H1 (cell line): ENCODE results near the gene GSTO2. TPM values are rescaled to one million over a fixed set of nuclear protein-coding genes. Genes with fewer than 3 reads are reported as not detected.

ENCODE experiments used
- CTCF ChIA-PET: fragments of 300-600 bp; sonication (Branson Sonifier 250); formaldehyde crosslinking; loops from one replicate; lab custom pipeline; 2021; ENCODE audit not compliant: partially characterized antibody; lab: Charles Lee
- POLR2A ChIA-PET: fragments of 300-600 bp; sonication (Branson Sonifier 250); formaldehyde crosslinking; loops from one replicate; lab custom pipeline; 2021; ENCODE audit warnings: inconsistent platforms; ENCODE audit not compliant: partially characterized antibody; lab: Charles Lee
- DNase-seq, 2 experiments: peaks; one replicate each; pipeline versions ENCODE4 v3.0.0 to v3.0.0-alpha.2; 2010 to 2022; ENCODE audit warnings: low spot score in 2 of 2, low read depth in 1 of 2, mixed read lengths in 1 of 2
- FAIRE-seq: peaks from 2 replicates; lab custom pipeline; 2011; peaks lifted over from hg19 to GRCh38; lab: Jason Lieb, UNC
- H2AFZ ChIP-seq: 2 replicates; pipeline ENCODE4 v1.8.1; 2012; ENCODE audit warnings: low read length, inconsistent platforms
- H2AK5ac ChIP-seq: 2 replicates; pipeline ENCODE4 v1.6.1; 2013; ENCODE audit warnings: low read depth, low read length
- H2BK120ac ChIP-seq: replicated peaks from 2 replicates; pipeline ENCODE3; 2013; ENCODE audit warnings: low read depth, low read length, inconsistent platforms
- H2BK12ac ChIP-seq: 2 replicates; pipeline ENCODE4 v1.6.1; 2013; ENCODE audit warnings: low read depth, low read length
- H2BK15ac ChIP-seq: 2 replicates; pipeline ENCODE4 v1.6.1; 2013; ENCODE audit warnings: low read length
- H2BK20ac ChIP-seq: 2 replicates; pipeline ENCODE4 v1.6.1; 2013; ENCODE audit warnings: low read length
- H2BK5ac ChIP-seq: 2 replicates; pipeline ENCODE4 v1.6.1; 2013; ENCODE audit warnings: low read depth, low read length
- H3K14ac ChIP-seq: 2 replicates; pipeline ENCODE4 v1.6.1; 2013; ENCODE audit warnings: inconsistent platforms; ENCODE audit not compliant: insufficient read length
- H3K18ac ChIP-seq: 2 replicates; pipeline ENCODE4 v1.6.1; 2013; ENCODE audit warnings: low read length; ENCODE audit errors: extremely low read depth
- H3K23ac ChIP-seq: 2 replicates; pipeline ENCODE4 v1.6.1; 2013; ENCODE audit warnings: inconsistent platforms; ENCODE audit not compliant: insufficient read length
- H3K23me2 ChIP-seq: 2 replicates; pipeline ENCODE4 v1.6.1; 2013; ENCODE audit warnings: low read depth, low read length
- H3K27ac ChIP-seq: 2 replicates; pipeline ENCODE4 v1.6.1; 2011; ENCODE audit warnings: low read depth, low read length, inconsistent platforms
- H3K27me3 ChIP-seq, 4 experiments: replicated peaks in 1 of 4; 1 replicate in 1 of 4; 2 replicates in 3 of 4; pipeline versions ENCODE4 v1.6.1 to v1.8.1; 2011 to 2013; ENCODE audit warnings: low read length in 3 of 4, mild to moderate bottlenecking in 3 of 4, inconsistent platforms in 2 of 4, mixed read lengths in 2 of 4, moderate library complexity in 1 of 4; ENCODE audit not compliant: control insufficient read depth in 3 of 4, insufficient read depth in 3 of 4; ENCODE audit errors: extremely low read depth in 1 of 4
- H3K36me3 ChIP-seq, 4 experiments: 2 replicates each; pipeline versions ENCODE4 v1.6.1 to v1.8.1; 2011 to 2013; ENCODE audit warnings: mild to moderate bottlenecking in 4 of 4, low read length in 3 of 4, moderate library complexity in 2 of 4, control low read depth in 1 of 4, inconsistent platforms in 1 of 4; ENCODE audit not compliant: insufficient read depth in 4 of 4, control insufficient read depth in 2 of 4
- H3K4ac ChIP-seq: replicated peaks from 2 replicates; pipeline ENCODE3; 2013; ENCODE audit warnings: low read length, low read depth, mixed read lengths, inconsistent platforms; ENCODE audit not compliant: insufficient read length
- H3K4me1 ChIP-seq, 4 experiments: replicated peaks in 1 of 4; 1 replicate in 1 of 4; 2 replicates in 3 of 4; pipeline versions ENCODE4 v1.6.1 to v1.8.1; 2011 to 2013; ENCODE audit warnings: low read length in 3 of 4, inconsistent platforms in 2 of 4, mixed read lengths in 1 of 4; ENCODE audit not compliant: insufficient read depth in 4 of 4, control insufficient read depth in 3 of 4
- H3K4me2 ChIP-seq, 2 experiments: 2 replicates each; pipeline versions ENCODE4 v1.6.1 to v1.8.1; 2011 to 2013; ENCODE audit warnings: low read depth in 2 of 2, low read length in 2 of 2, control low read depth in 1 of 2, inconsistent platforms in 1 of 2, mild to moderate bottlenecking in 1 of 2; ENCODE audit not compliant: insufficient read depth in 1 of 2
- H3K4me3 ChIP-seq, 4 experiments: fragments of 200-600, 300-600 bp in 1 of 4; sonication (generic), shearing (Covaris generic), sonication (Bioruptor Twin) in 1 of 4; 2 replicates each; pipeline versions ENCODE4 v1.5.1 to v1.8.1; 2011 to 2016; ENCODE audit warnings: low read length in 4 of 4, low read depth in 3 of 4, control low read depth in 2 of 4, inconsistent platforms in 2 of 4, mild to moderate bottlenecking in 2 of 4, mixed read lengths in 1 of 4, moderate library complexity in 1 of 4; ENCODE audit not compliant: insufficient read depth in 2 of 4; ENCODE audit errors: extremely low read depth in 1 of 4
- H3K56ac ChIP-seq: replicated peaks from 2 replicates; pipeline ENCODE3; 2013; ENCODE audit warnings: low read depth, mild to moderate bottlenecking, mixed read lengths, low read length, inconsistent platforms; ENCODE audit not compliant: insufficient read length
- H3K79me1 ChIP-seq: 2 replicates; pipeline ENCODE4 v1.6.1; 2013; ENCODE audit warnings: low read depth, low read length, control low read depth
- H3K79me2 ChIP-seq, 2 experiments: 2 replicates each; pipeline versions ENCODE4 v1.6.1 to v1.8.1; 2012 to 2013; ENCODE audit warnings: low read length in 2 of 2, mild to moderate bottlenecking in 2 of 2, inconsistent platforms in 1 of 2; ENCODE audit not compliant: insufficient read depth in 2 of 2, control insufficient read depth in 1 of 2
- H3K9ac ChIP-seq, 4 experiments: replicated peaks in 1 of 4; 1 replicate in 1 of 4; 2 replicates in 3 of 4; pipeline versions ENCODE4 v1.6.1 to v1.8.1; 2011 to 2013; ENCODE audit warnings: low read depth in 3 of 4, low read length in 3 of 4, control low read depth in 2 of 4, mild to moderate bottlenecking in 2 of 4, moderate library complexity in 2 of 4, inconsistent platforms in 1 of 4; ENCODE audit errors: extremely low read depth in 1 of 4
- H3K9me3 ChIP-seq, 2 experiments: 2 replicates each; pipeline versions ENCODE4 v1.6.1 to v1.8.1; 2012 to 2013; ENCODE audit warnings: mild to moderate bottlenecking in 2 of 2, moderate library complexity in 2 of 2, control low read depth in 1 of 2, inconsistent platforms in 1 of 2, low read depth in 1 of 2, low read length in 1 of 2, mixed read lengths in 1 of 2; ENCODE audit not compliant: insufficient read depth in 2 of 2
- H4K20me1 ChIP-seq, 2 experiments: replicated peaks in 1 of 2; 2 replicates each; pipeline versions ENCODE3 to v1.8.1; 2011 to 2013; ENCODE audit warnings: inconsistent platforms in 2 of 2, low read length in 2 of 2, mild to moderate bottlenecking in 1 of 2; ENCODE audit not compliant: insufficient read depth in 2 of 2, control insufficient read depth in 1 of 2
- H4K5ac ChIP-seq: 2 replicates; pipeline ENCODE4 v1.6.1; 2013; ENCODE audit warnings: low read length, low read depth, mixed read lengths, inconsistent platforms; ENCODE audit not compliant: insufficient read length
- H4K8ac ChIP-seq: 2 replicates; pipeline ENCODE4 v1.8.0; 2013; ENCODE audit warnings: mild to moderate bottlenecking, moderate library complexity, low read length, inconsistent platforms; ENCODE audit not compliant: insufficient read depth; ENCODE audit errors: extremely low read depth
- H4K91ac ChIP-seq: replicated peaks from 2 replicates; pipeline ENCODE3; 2013; ENCODE audit warnings: low read length, mixed read lengths, inconsistent platforms; ENCODE audit not compliant: insufficient read length
- BCL11A ChIP-seq, 2 experiments: IDR thresholded peaks; one replicate each; pipeline ENCODE4 v1.6.1; 2011; ENCODE audit warnings: low read depth in 2 of 2, low read length in 2 of 2, mild to moderate bottlenecking in 2 of 2
- CBX5 ChIP-seq: fragments of 300-800, 300-1000 bp; sonication (generic); IDR thresholded peaks from 2 replicates; pipeline ENCODE4 v1.7.1; 2016; ENCODE audit warnings: antibody characterized with exemption, low read length, low read depth
- CBX8 ChIP-seq: fragments of 300-800, 300-1000 bp; sonication (generic); IDR thresholded peaks from 2 replicates; pipeline ENCODE4 v1.7.1; 2016; ENCODE audit warnings: low read depth, low read length, borderline replicate concordance
- GABPA ChIP-seq: IDR thresholded peaks from 2 replicates; pipeline ENCODE4 v1.6.1; 2011; ENCODE audit warnings: mild to moderate bottlenecking, low read length, moderate library complexity, borderline replicate concordance; ENCODE audit not compliant: insufficient read depth
- RXRA ChIP-seq: IDR thresholded peaks from 2 replicates; pipeline ENCODE4 v1.6.1; 2011; ENCODE audit warnings: low read depth, mild to moderate bottlenecking, low read length, moderate library complexity; ENCODE audit not compliant: insufficient read depth
- SIX5 ChIP-seq: IDR thresholded peaks from 2 replicates; pipeline ENCODE4 v1.6.1; 2011; ENCODE audit warnings: mild to moderate bottlenecking, low read depth, low read length
- TCF12 ChIP-seq: IDR thresholded peaks from 2 replicates; pipeline ENCODE4 v1.6.1; 2011; ENCODE audit warnings: low read depth, mild to moderate bottlenecking, low read length
- polyA plus RNA-seq, 7 experiments: library from polyadenylated mRNA; depleted of rRNA in 3 of 7; stranded (reverse) in 5 of 7; unstranded in 2 of 7; fragments of >200 nt in 5 of 7; fragments of 200-250 nt in 2 of 7; gene quantifications; 1 replicate in 5 of 7; 2 replicates in 1 of 7; 4 replicates in 1 of 7; pipeline versions ENCODE4 v1.2.1 to v1.2.3, GENCODE V29; 2011 to 2013; ENCODE audit warnings: missing spikeins in 2 of 7, mixed read lengths in 2 of 7
- total RNA-seq: library from RNA; stranded (reverse); fragmentation: NEBNext Ultra II Directional; extraction: Animal tissue kit (Norgen Biotek cat#: 25700); gene quantifications from 2 replicates; pipeline ENCODE4 v1.2.1, GENCODE V29; 2021

GSTO2 gene
- total and polyA plus RNA-seq, 2 of the 8 experiments (the other 6 are each of a cell fraction or from before 2014, with no cell fraction given) = 13.1 to 41.7 TPM

DNA sequence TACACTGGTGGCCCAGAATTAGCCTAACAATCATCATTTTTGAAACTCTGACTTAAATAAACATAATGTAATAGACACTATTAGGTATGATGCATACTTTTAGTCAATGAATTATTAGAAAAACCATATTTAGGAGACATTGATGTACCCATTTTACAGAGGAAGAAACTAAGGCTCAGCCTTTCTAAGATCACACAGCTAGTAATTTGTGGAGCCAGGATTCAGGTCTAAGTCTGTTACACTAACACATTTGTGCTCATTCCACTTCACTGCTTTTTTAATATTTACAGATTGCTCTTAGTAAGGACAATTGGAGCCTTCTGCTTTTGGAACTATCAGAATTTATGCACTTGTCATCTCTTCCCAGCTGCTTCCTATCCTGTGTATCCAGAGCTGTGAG lies 45.7 kb upstream of the GSTO2 start:
- DNase-seq = no peak
- no peak overlapping the region for H3K18ac ChIP-seq
- H2BK120ac ChIP-seq = no peak overlapping the region
- POLR2A ChIA-PET = no interaction called here
- no peak for FAIRE-seq
- no peaks in the 10 kb centered on the region for H3K27me3 ChIP-seq
- H3K23ac ChIP-seq = no peak overlapping the region
- H3K4me3 ChIP-seq = no peak overlapping the region
- no peak overlapping the region for H2BK20ac ChIP-seq
- no peak overlapping the region for H2AFZ ChIP-seq
- H2BK12ac ChIP-seq = no peak overlapping the region
- no peaks in the 10 kb centered on the region for H3K9me3 ChIP-seq
- H3K36me3 ChIP-seq = no peaks in the 10 kb centered on the region
- H3K14ac ChIP-seq = no peak overlapping the region
- no peak overlapping the region for H4K5ac ChIP-seq
- no peaks in the 10 kb centered on the region for H4K20me1 ChIP-seq
- H2AK5ac ChIP-seq = no peak overlapping the region
- no peak overlapping the region for H4K91ac ChIP-seq
- no peaks in the 10 kb centered on the region for H3K79me2 ChIP-seq
- no peak overlapping the region for H3K27ac ChIP-seq
- no peaks in the 10 kb centered on the region for H3K4me1 ChIP-seq
- H3K56ac ChIP-seq = no peak overlapping the region
- no peaks in the 10 kb centered on the region for H3K79me1 ChIP-seq
- H3K4me2 ChIP-seq = no peak overlapping the region
- H2BK5ac ChIP-seq = no peak overlapping the region
- H3K23me2 ChIP-seq = no peaks in the 10 kb centered on the region
- CTCF ChIA-PET = interaction anchor here (1.5 kb wide), 1 partner anchor 335 kb away, joined by 3 read pairs; no protein-coding TSS in a partner anchor
- no peak overlapping the region for H2BK15ac ChIP-seq
- H3K9ac ChIP-seq = no peak overlapping the region
- no peak overlapping the region for H3K4ac ChIP-seq
- H4K8ac ChIP-seq = no peak overlapping the region
- no peak for TF ChIP-seq CBX5
- TF ChIP-seq SIX5 = no peak
- no peak for TF ChIP-seq TCF12
- no peak for TF ChIP-seq RXRA
- no peak for TF ChIP-seq CBX8
- no peak for TF ChIP-seq GABPA
- no peak for TF ChIP-seq BCL11A (IDR thresholded peaks at IDR 0.05; ENCODE audit: low read depth in 2 of 2, low read length in 2 of 2)
